GM23248 (cell line): Measurements from ENCODE around the gene RSPH3. TPM values are rescaled to one million over a fixed set of nuclear protein-coding genes. Genes with fewer than 3 reads are reported as not detected.
A peak's percentile ranks its signal among the peaks of the same experiment; 100 is the strongest.

Experiments
- DNase-seq: peaks from one replicate; pipeline ENCODE4 v3.0.0-alpha.2; 2015
- H2AFZ ChIP-seq: fragments of 200-600 bp; sonication (generic); 2 replicates; pipeline ENCODE4 v1.6.1; 2016; ENCODE audit warnings: antibody characterized with exemption
- H3F3A ChIP-seq: fragments of 200-600 bp; sonication (generic); 2 replicates; pipeline ENCODE4 v1.6.1; 2016; ENCODE audit warnings: mild to moderate bottlenecking, antibody characterized with exemption, mixed run types; ENCODE audit not compliant: insufficient read depth
- H3K27ac ChIP-seq: fragments of 200-600 bp; sonication (generic); 2 replicates; pipeline ENCODE4 v1.5.1; 2016; ENCODE audit warnings: mild to moderate bottlenecking
- H3K27me3 ChIP-seq: fragments of 200-600 bp; sonication (generic); replicated peaks from 2 replicates; pipeline ENCODE4 v1.6.1; 2016; ENCODE audit warnings: mild to moderate bottlenecking; ENCODE audit not compliant: insufficient read depth
- H3K36me3 ChIP-seq: fragments of 200-600 bp; sonication (generic); 2 replicates; pipeline ENCODE4 v1.6.1; 2016; ENCODE audit warnings: low read depth, mild to moderate bottlenecking
- H3K4me1 ChIP-seq: fragments of 200-600 bp; sonication (generic); 2 replicates; pipeline ENCODE4 v1.6.1; 2016; ENCODE audit warnings: mild to moderate bottlenecking; ENCODE audit not compliant: insufficient read depth
- H3K4me2 ChIP-seq: fragments of 200-600 bp; sonication (generic); one replicate; pipeline ENCODE4 v1.6.1; 2016; ENCODE audit warnings: mild to moderate bottlenecking; ENCODE audit not compliant: unreplicated experiment
- H3K4me3 ChIP-seq: fragments of 200-600 bp; sonication (generic); 2 replicates; pipeline ENCODE4 v1.5.1; 2016; ENCODE audit warnings: mild to moderate bottlenecking
- H3K79me2 ChIP-seq: fragments of 200-600 bp; sonication (generic); 2 replicates; pipeline ENCODE4 v1.6.1; 2016; ENCODE audit warnings: mild to moderate bottlenecking; ENCODE audit not compliant: insufficient read depth
- H3K9ac ChIP-seq: fragments of 200-600 bp; sonication (generic); 2 replicates; pipeline ENCODE4 v1.6.1; 2016; ENCODE audit warnings: mild to moderate bottlenecking
- H3K9me2 ChIP-seq: fragments of 200-600 bp; sonication (generic); 2 replicates; pipeline ENCODE4 v1.6.1; 2016; ENCODE audit warnings: mixed run types, mild to moderate bottlenecking, moderate library complexity; ENCODE audit not compliant: insufficient read depth
- H3K9me3 ChIP-seq: fragments of 200-600 bp; sonication (generic); one replicate; pipeline ENCODE4 v1.6.1; 2017; ENCODE audit warnings: low read depth
- H4K20me1 ChIP-seq: fragments of 200-600 bp; sonication (generic); 2 replicates; pipeline ENCODE4 v1.6.0; 2016; ENCODE audit not compliant: insufficient read depth
- EZH2 ChIP-seq: fragments of 200-600 bp; sonication (generic); IDR thresholded peaks from 2 replicates; pipeline ENCODE4 v1.6.1; 2018; ENCODE audit warnings: antibody characterized with exemption, mild to moderate bottlenecking; ENCODE audit not compliant: insufficient read depth, poor library complexity, severe bottlenecking
- EZH2phosphoT487 ChIP-seq: fragments of 200-600 bp; sonication (generic); IDR thresholded peaks from 2 replicates; pipeline ENCODE4 v1.6.1; 2018; ENCODE audit warnings: antibody characterized with exemption, moderate library complexity, mild to moderate bottlenecking, low read depth; ENCODE audit not compliant: insufficient read depth
- WGBS, 2 experiments: methylation state at CpG; one replicate each; pipeline ENCODE4 v1.1.6; 2015 to 2017; ENCODE audit warnings: low lambda C conversion rate in 2 of 2, low coverage in 1 of 2; ENCODE audit errors: missing lambda C conversion rate in 2 of 2; 5-methylcytosine and 5-hydroxymethylcytosine counted together
- in situ Hi-C: fragments of 300-500 bp; cut with MboI; formaldehyde crosslinking; loops from 2 replicates; pipeline ENCODE4 v1.15.0; 2020
- polyA plus RNA-seq: library from polyadenylated mRNA; unstranded; fragments of >200 nt; fragmentation: Nextera tagmentation; extraction: Ambion mirVana; gene quantifications from 2 replicates; pipeline ENCODE4 v1.2.1, GENCODE V29; 2016
- total RNA-seq: library from RNA; depleted of rRNA; stranded (reverse); fragments of >200 nt; shearing (Covaris generic); gene quantifications from 2 replicates; pipeline ENCODE4 v1.2.3, GENCODE V29; 2014

RSPH3 gene
- total and polyA plus RNA-seq, 2 experiments from 2014 or later = 7.2 to 15.1 TPM

GRCh38 chr6:158933079-158933595, 66.9 kb downstream of the RSPH3 start:
- Histone ChIP-seq H3K79me2 (no peaks in the 10 kb centered on the region), H3K4me3 (no peak overlapping the region), H2AFZ (no peak overlapping the region), H3K9me3 (no peaks in the 10 kb centered on the region), H3K9me2 (no peaks in the 10 kb centered on the region), H4K20me1 (no peaks in the 10 kb centered on the region), H3K9ac (no peak overlapping the region), H3F3A (no peaks in the 10 kb centered on the region), H3K4me2 (no peak overlapping the region), H3K4me1 (no peaks in the 10 kb centered on the region), H3K27me3 (no peaks in the 10 kb centered on the region), H3K36me3 (no peaks in the 10 kb centered on the region), H3K27ac (no peak overlapping the region)
- DNase-seq = no peak
- in situ Hi-C loops = no loop called here
- WGBS, 2 experiments = 47 to 55% methylated on average over 4 of the region's 4 CpGs
- TF ChIP-seq EZH2phosphoT487 (no peak), EZH2 (no peak)

DNA sequence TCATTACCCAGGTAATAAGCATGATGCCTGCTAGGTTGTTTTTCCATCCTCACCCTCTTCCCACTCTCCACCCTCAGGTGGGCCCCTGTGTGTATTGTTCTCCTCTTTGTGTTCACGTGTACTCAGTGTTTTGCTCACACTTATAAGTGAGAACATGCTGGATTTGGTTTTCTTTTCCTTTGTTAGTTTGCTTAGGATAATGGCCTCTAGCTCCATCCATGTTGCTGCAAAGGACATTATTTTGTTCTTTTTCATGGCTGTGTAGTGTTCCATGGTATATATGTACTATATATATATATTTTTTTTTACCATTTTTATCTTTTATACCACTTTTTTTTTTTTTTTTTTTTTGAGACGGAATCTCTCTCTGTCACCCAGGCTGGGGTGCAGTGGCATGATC, 71.9 kb downstream of the RSPH3 start:
- Histone ChIP-seq H2AFZ (no peak overlapping the region), H3K9me3 (no peaks in the 10 kb centered on the region), H4K20me1 (no peaks in the 10 kb centered on the region), H3K27me3 (no peaks in the 10 kb centered on the region), H3K4me1 (peaks cover 7% of the 10 kb centered on the region; the same call in 1 of the 2 replicates), H3F3A (no peaks in the 10 kb centered on the region), H3K9ac (no peak overlapping the region), H3K79me2 (no peaks in the 10 kb centered on the region), H3K36me3 (no peaks in the 10 kb centered on the region), H3K4me2 (no peak overlapping the region), H3K27ac (no peak overlapping the region), H3K4me3 (no peak overlapping the region), H3K9me2 (no peaks in the 10 kb centered on the region)
- 83% methylated on average over 2 of the region's 2 CpGs for WGBS, 2 experiments
- TF ChIP-seq EZH2 (no peak), EZH2phosphoT487 (no peak)
- in situ Hi-C loops = no loop called here
- no peak for DNase-seq

DNA sequence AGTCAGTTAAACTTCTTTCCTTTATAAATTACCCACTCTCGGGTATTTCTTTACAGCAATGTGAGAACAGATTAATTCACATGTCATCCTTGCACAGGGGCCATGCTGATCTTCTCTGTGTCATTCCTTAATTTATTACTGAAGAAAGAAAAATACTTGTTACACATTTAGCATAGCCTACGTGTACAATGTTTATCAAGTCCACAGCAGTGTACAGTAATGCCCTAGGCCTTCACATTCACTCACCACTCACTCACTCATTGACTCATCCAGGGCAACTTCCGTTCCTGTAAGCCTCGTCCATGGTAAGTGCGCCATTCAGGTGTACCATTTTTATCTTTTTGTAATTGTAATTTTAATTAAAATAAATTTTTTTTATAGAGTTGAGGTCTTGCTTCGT, 73.6 kb downstream of the RSPH3 start:
- in situ Hi-C loops = no loop called here
- no peaks in the 10 kb centered on the region for H3K79me2 ChIP-seq
- H3K9me3 ChIP-seq = no peaks in the 10 kb centered on the region
- no peaks in the 10 kb centered on the region for H3K36me3 ChIP-seq
- H3F3A ChIP-seq = no peaks in the 10 kb centered on the region
- peak; percentile 74 for DNase-seq
- no peak overlapping the region for H3K9ac ChIP-seq
- WGBS, 2 experiments = 29 to 31% methylated on average over 6 of the region's 6 CpGs
- peak overlapping the region; percentile 56 for H3K27ac ChIP-seq
- TF ChIP-seq EZH2 = no peak
- H3K9me2 ChIP-seq = no peaks in the 10 kb centered on the region
- no peak overlapping the region for H3K4me3 ChIP-seq
- H2AFZ ChIP-seq = peak overlapping the region; percentile 20; the same call in 1 of the 2 replicates
- H3K4me1 ChIP-seq = peaks cover 7% of the 10 kb centered on the region; the same call in 1 of the 2 replicates
- no peak overlapping the region for H3K4me2 ChIP-seq
- H3K27me3 ChIP-seq = no peaks in the 10 kb centered on the region
- no peaks in the 10 kb centered on the region for H4K20me1 ChIP-seq

- Histone ChIP-seq H3K79me2 (no peaks in the 10 kb centered on the region), H3K27ac (no peak overlapping the region), H3K4me1 (peaks cover 7% of the 10 kb centered on the region; the same call in 1 of the 2 replicates), H3K27me3 (no peaks in the 10 kb centered on the region), H3K9me2 (no peaks in the 10 kb centered on the region), H3K4me3 (no peak overlapping the region), H3K36me3 (no peaks in the 10 kb centered on the region), H2AFZ (no peak overlapping the region), H4K20me1 (no peaks in the 10 kb centered on the region), H3K4me2 (no peak overlapping the region), H3F3A (no peaks in the 10 kb centered on the region), H3K9ac (no peak overlapping the region), H3K9me3 (no peaks in the 10 kb centered on the region)
- no peak for DNase-seq
- 71 to 100% methylated on average over 2 to 4 of the region's 4 CpGs for WGBS, 2 experiments
- in situ Hi-C loops = no loop called here
- TF ChIP-seq EZH2 = no peak
- TF ChIP-seq EZH2phosphoT487 = no peak
These were observed 75.2 kb downstream of the RSPH3 start for GRCh38 chr6:158924499-158925455.
